NCI-H2196 (cell line): ENCODE data around the gene FBN2.

Source experiments
- DNase-seq: peaks from one replicate; lab custom pipeline; 2025; ENCODE audit not compliant: unreplicated experiment; lab: John Stamatoyannopoulos, UW

FBN2 gene

GRCh38 chr5:128318691-128319090, 219.4 kb downstream of the FBN2 start:
- no peak for DNase-seq

- no peak for DNase-seq
These were observed 220.6 kb downstream of the FBN2 start for GRCh38 chr5:128317481-128317880.

GRCh38 chr5:128315671-128316070, 222.4 kb downstream of the FBN2 start:
- no peak for DNase-seq

- DNase-seq, result no peak
These were observed 232.7 kb downstream of the FBN2 start for GRCh38 chr5:128305341-128305740.

- no peak for DNase-seq
These were observed 233.3 kb downstream of the FBN2 start for GRCh38 chr5:128304791-128305190.

GRCh38 chr5:128304088-128304487, 234.0 kb downstream of the FBN2 start:
- no peak for DNase-seq

- no peak for DNase-seq
These were observed 234.5 kb downstream of the FBN2 start for GRCh38 chr5:128303593-128303992.

GRCh38 chr5:128300181-128300580, 237.9 kb downstream of the FBN2 start:
- DNase-seq, result no peak

- no peak for DNase-seq
These were observed 247.7 kb downstream of the FBN2 start for GRCh38 chr5:128290152-128290858.

GRCh38 chr5:128287740-128288139, 250.3 kb downstream of the FBN2 start:
- no peak for DNase-seq

GRCh38 chr5:128284236-128284635, 253.8 kb downstream of the FBN2 start:
- no peak for DNase-seq

- DNase-seq, result no peak
These were observed 258.7 kb downstream of the FBN2 start for GRCh38 chr5:128279345-128279744.

GRCh38 chr5:128276537-128277216, 261.4 kb downstream of the FBN2 start:
- no peak for DNase-seq

GRCh38 chr5:128274441-128274840, 263.6 kb downstream of the FBN2 start:
- DNase-seq, result no peak

- no peak for DNase-seq
These were observed 264.3 kb downstream of the FBN2 start for GRCh38 chr5:128273736-128274135.

- DNase-seq, result no peak
These were observed 266.1 kb downstream of the FBN2 start for GRCh38 chr5:128271859-128272464.

GRCh38 chr5:128271071-128271470, 267.0 kb downstream of the FBN2 start:
- no peak for DNase-seq

- no peak for DNase-seq
These were observed 273.3 kb downstream of the FBN2 start for GRCh38 chr5:128264564-128265360.

GRCh38 chr5:128263357-128263756, 274.7 kb downstream of the FBN2 start:
- DNase-seq, result no peak

- DNase-seq, result no peak
These were observed 275.1 kb downstream of the FBN2 start for GRCh38 chr5:128262911-128263310.

GRCh38 chr5:128259607-128260021, 278.4 kb downstream of the FBN2 start:
- no peak for DNase-seq
